ENCODE results near the gene SLC2A5. TPM values are rescaled to one million over a fixed set of nuclear protein-coding genes. Genes with fewer than 3 reads are reported as not detected.

The SLC2A5 gene
- total and polyA plus RNA-seq, 4 donors: 0.16 to 2.8 (median 1.5) TPM

DNA sequence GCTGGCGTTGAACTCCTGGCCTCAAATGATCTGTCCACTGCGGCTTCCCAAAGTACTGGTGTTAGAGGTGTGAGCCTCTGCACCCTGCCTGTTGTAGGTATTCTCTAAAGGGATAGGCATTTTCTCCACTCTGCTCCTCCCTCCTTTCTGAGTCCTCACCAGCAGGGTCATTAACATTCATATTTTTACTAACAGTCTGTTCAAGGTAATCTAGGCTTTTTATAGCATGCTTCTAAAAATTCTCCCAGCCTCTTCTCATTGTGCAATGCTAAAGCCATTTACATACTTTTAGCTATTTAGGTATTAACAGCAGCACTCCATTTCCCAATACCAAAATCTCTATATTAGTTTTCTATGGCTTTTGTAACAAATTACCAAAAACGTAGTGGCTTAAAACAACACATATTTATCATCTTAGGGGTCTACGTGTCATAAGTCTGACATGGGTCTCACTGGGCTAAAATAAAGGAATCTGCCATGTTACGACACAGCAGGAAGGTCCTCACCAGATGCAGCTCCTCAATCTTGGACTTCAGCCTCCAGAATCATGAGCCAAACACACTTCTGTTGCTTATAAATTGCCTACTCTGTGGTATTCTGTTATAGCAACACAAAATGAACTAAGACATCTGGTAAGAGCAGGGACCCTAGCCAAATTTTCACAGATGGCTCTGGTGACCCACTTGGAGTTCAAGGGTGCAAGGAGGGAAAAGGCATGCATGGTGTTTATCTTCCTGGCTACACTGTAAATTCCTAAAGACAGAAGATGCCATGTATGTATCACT is 40.3 kb downstream of the SLC2A5 start:
- no peak overlapping the region for H3K4me3 ChIP-seq
- peak; percentile 59 to 86 (median 81) for DNase-seq
- ATAC-seq (ENCODE audit: insufficient read depth, low FRiP score): no peak

GRCh38 chr1:9027307-9027706 is 42.1 kb downstream of the SLC2A5 start:
- peaks cover 0 to 11% (median 2%) of the 10 kb centered on the region in 4 donors for H3K9me3 ChIP-seq (ENCODE audit: control insufficient read depth in 4 of 4, insufficient read depth in 3 of 4, low read length in 3 of 4)
- WGBS, 2 donors: 66 to 87% methylated on average over 4 of the region's 4 CpGs
- H3K4me1 ChIP-seq (ENCODE audit: control insufficient read depth in 5 of 5, insufficient read depth in 5 of 5, low read length in 5 of 5): peaks cover 0 to 5% (median 1%) of the 10 kb centered on the region in 5 donors
- no peak overlapping the region for H3K4me3 ChIP-seq
- H3K36me3 ChIP-seq (ENCODE audit: control insufficient read depth in 4 of 4, insufficient read depth in 4 of 4, low read length in 4 of 4): no peaks in the 10 kb centered on the region
- no peaks in the 10 kb centered on the region for H3K27me3 ChIP-seq (ENCODE audit: control insufficient read depth in 3 of 3, insufficient read depth in 3 of 3, low read length in 2 of 3)
- H3K9ac ChIP-seq (ENCODE audit: insufficient read depth in 1 of 2, low read length in 2 of 2): no peak overlapping the region
- ATAC-seq (ENCODE audit: insufficient read depth, low FRiP score) (no peak), DNase-seq (no peak)
- H3K27ac ChIP-seq (ENCODE audit: low read depth in 1 of 2, low read length in 1 of 2): no peak overlapping the region
- TF ChIP-seq, protein P1, sequence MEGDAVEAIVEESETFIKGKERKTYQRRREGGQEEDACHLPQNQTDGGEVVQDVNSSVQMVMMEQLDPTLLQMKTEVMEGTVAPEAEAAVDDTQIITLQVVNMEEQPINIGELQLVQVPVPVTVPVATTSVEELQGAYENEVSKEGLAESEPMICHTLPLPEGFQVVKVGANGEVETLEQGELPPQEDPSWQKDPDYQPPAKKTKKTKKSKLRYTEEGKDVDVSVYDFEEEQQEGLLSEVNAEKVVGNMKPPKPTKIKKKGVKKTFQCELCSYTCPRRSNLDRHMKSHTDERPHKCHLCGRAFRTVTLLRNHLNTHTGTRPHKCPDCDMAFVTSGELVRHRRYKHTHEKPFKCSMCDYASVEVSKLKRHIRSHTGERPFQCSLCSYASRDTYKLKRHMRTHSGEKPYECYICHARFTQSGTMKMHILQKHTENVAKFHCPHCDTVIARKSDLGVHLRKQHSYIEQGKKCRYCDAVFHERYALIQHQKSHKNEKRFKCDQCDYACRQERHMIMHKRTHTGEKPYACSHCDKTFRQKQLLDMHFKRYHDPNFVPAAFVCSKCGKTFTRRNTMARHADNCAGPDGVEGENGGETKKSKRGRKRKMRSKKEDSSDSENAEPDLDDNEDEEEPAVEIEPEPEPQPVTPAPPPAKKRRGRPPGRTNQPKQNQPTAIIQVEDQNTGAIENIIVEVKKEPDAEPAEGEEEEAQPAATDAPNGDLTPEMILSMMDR (IDR thresholded peaks at IDR 0.05; ENCODE audit: control extremely low read depth, extremely low read depth): no peak

More for the DNA sequence above, 40.3 kb downstream of the SLC2A5 start:
- Histone ChIP-seq H3K9me3 (ENCODE audit: control insufficient read depth in 4 of 4, insufficient read depth in 3 of 4, low read length in 3 of 4) (peaks cover 0 to 11% (median 2%) of the 10 kb centered on the region in 4 donors), H3K27me3 (ENCODE audit: control insufficient read depth in 3 of 3, insufficient read depth in 3 of 3, low read length in 2 of 3) (no peaks in the 10 kb centered on the region), H3K4me1 (ENCODE audit: control insufficient read depth in 5 of 5, insufficient read depth in 5 of 5, low read length in 5 of 5) (peaks cover 0 to 5% (median 0%) of the 10 kb centered on the region in 5 donors), H3K36me3 (ENCODE audit: control insufficient read depth in 4 of 4, insufficient read depth in 4 of 4, low read length in 4 of 4) (no peaks in the 10 kb centered on the region), H3K9ac (ENCODE audit: insufficient read depth in 1 of 2, low read length in 2 of 2) (no peak overlapping the region), H3K27ac (ENCODE audit: low read depth in 1 of 2, low read length in 1 of 2) (no peak overlapping the region)
- TF ChIP-seq, protein P1 (IDR thresholded peaks at IDR 0.05; ENCODE audit: control extremely low read depth, extremely low read depth): no peak
- WGBS, 2 donors: 83% methylated on average over 5 of the region's 5 CpGs

GRCh38 chr1:9025449-9025848 is 44.0 kb downstream of the SLC2A5 start:
- TF ChIP-seq, protein P1 (IDR thresholded peaks at IDR 0.05; ENCODE audit: control extremely low read depth, extremely low read depth): no peak
- peaks cover 0 to 5% (median 1%) of the 10 kb centered on the region in 5 donors for H3K4me1 ChIP-seq (ENCODE audit: control insufficient read depth in 5 of 5, insufficient read depth in 5 of 5, low read length in 5 of 5)
- H3K9ac ChIP-seq (ENCODE audit: insufficient read depth in 1 of 2, low read length in 2 of 2): no peak overlapping the region
- WGBS, 2 donors: 88 to 92% methylated on average over 4 to 5 of the region's 5 CpGs
- ATAC-seq (ENCODE audit: insufficient read depth, low FRiP score): no peak
- H3K36me3 ChIP-seq (ENCODE audit: control insufficient read depth in 4 of 4, insufficient read depth in 4 of 4, low read length in 4 of 4): no peaks in the 10 kb centered on the region
- H3K27me3 ChIP-seq (ENCODE audit: control insufficient read depth in 3 of 3, insufficient read depth in 3 of 3, low read length in 2 of 3): no peaks in the 10 kb centered on the region
- DNase-seq: no peak
- H3K27ac ChIP-seq (ENCODE audit: low read depth in 1 of 2, low read length in 1 of 2): no peak overlapping the region
- no peak overlapping the region for H3K4me3 ChIP-seq
- H3K9me3 ChIP-seq (ENCODE audit: control insufficient read depth in 4 of 4, insufficient read depth in 3 of 4, low read length in 3 of 4): peaks cover 0 to 5% (median 0%) of the 10 kb centered on the region in 4 donors

Data from lung (tissue), 12 donors.